GM12892 (cell line): ENCODE data around the gene ATXN1.

Experiments used
- POLR2A ChIP-seq: IDR thresholded peaks from 2 replicates; pipeline ENCODE4 v1.6.1; 2011; ENCODE audit warnings: low read depth, low read length, control low read depth
- POLR2AphosphoS5 ChIP-seq: IDR thresholded peaks from 2 replicates; pipeline ENCODE4 v1.6.1; 2011; ENCODE audit warnings: low read depth, low read length, control low read depth

GRCh38 chr6:16285467-16286150 lies 475.7 kb downstream of the ATXN1 start:
- TF ChIP-seq POLR2A (no peak), POLR2AphosphoS5 (no peak)
